Smooth muscle cell (in vitro differentiated cells): ENCODE results near the gene LRRN3. TPM values are rescaled to one million over a fixed set of nuclear protein-coding genes. Genes with fewer than 3 reads are reported as not detected.

Source experiments
- DNase-seq: peaks from one replicate; lab custom pipeline; 2025; ENCODE audit not compliant: unreplicated experiment; lab: John Stamatoyannopoulos, UW
- H2AFZ ChIP-seq: fragments of 200-600 bp; sonication (generic); 2 replicates; pipeline ENCODE4 v1.6.0; 2016; ENCODE audit warnings: antibody characterized with exemption, low read depth, mild to moderate bottlenecking
- H3F3A ChIP-seq: fragments of 200-600 bp; sonication (generic); 2 replicates; pipeline ENCODE4 v1.6.0; 2017; ENCODE audit warnings: antibody characterized with exemption, low read depth
- H3K27ac ChIP-seq: fragments of 200-600 bp; sonication (generic); 2 replicates; pipeline ENCODE4 v1.5.1; 2016; ENCODE audit warnings: low read depth, mild to moderate bottlenecking
- H3K27me3 ChIP-seq: fragments of 200-600 bp; sonication (generic); 2 replicates; pipeline ENCODE4 v1.6.1; 2016; ENCODE audit warnings: low read depth, mild to moderate bottlenecking
- H3K36me3 ChIP-seq: fragments of 200-600 bp; sonication (generic); 2 replicates; pipeline ENCODE4 v1.5.1; 2016; ENCODE audit warnings: low read depth
- H3K4me1 ChIP-seq: fragments of 200-600 bp; sonication (generic); 2 replicates; pipeline ENCODE4 v1.5.1; 2016; ENCODE audit warnings: low read depth
- H3K4me2 ChIP-seq: fragments of 200-600 bp; sonication (generic); 2 replicates; pipeline ENCODE4 v1.6.0; 2016; ENCODE audit warnings: mild to moderate bottlenecking
- H3K4me3 ChIP-seq: fragments of 200-600 bp; sonication (generic); 2 replicates; pipeline ENCODE4 v1.5.1; 2016; ENCODE audit warnings: mild to moderate bottlenecking
- H3K79me2 ChIP-seq: fragments of 200-600 bp; sonication (generic); 2 replicates; pipeline ENCODE4 v1.6.0; 2016; ENCODE audit warnings: low read depth, mild to moderate bottlenecking
- H3K9ac ChIP-seq: fragments of 200-600 bp; sonication (generic); 2 replicates; pipeline ENCODE4 v1.6.0; 2016; ENCODE audit warnings: low read depth
- H3K9me3 ChIP-seq: fragments of 200-600 bp; sonication (generic); replicated peaks from 2 replicates; pipeline ENCODE4 v1.5.1; 2016; ENCODE audit warnings: low read depth
- H4K20me1 ChIP-seq: fragments of 200-600 bp; sonication (generic); 2 replicates; pipeline ENCODE4 v1.6.0; 2016; ENCODE audit warnings: low read depth
- CTCF ChIP-seq: fragments of 200-600 bp; sonication (generic); IDR thresholded peaks from 2 replicates; pipeline ENCODE4 v1.5.1; 2017; ENCODE audit warnings: borderline replicate concordance, mild to moderate bottlenecking, antibody characterized with exemption; ENCODE audit not compliant: insufficient read depth, poor library complexity, severe bottlenecking
- WGBS: methylation state at CpG from one replicate; pipeline ENCODE4 v1.1.7; 2016; ENCODE audit warnings: low lambda C conversion rate; 5-methylcytosine and 5-hydroxymethylcytosine counted together
- polyA plus RNA-seq: library from polyadenylated mRNA; unstranded; fragments of >200 nt; fragmentation: Nextera tagmentation; extraction: Ambion mirVana; gene quantifications from 2 replicates; pipeline ENCODE4 v1.2.1, GENCODE V29; 2016
- total RNA-seq: library from RNA; depleted of rRNA; stranded (reverse); fragments of >200 nt; gene quantifications from 2 replicates; pipeline ENCODE4 v1.2.3, GENCODE V29; 2014

LRRN3 gene
- total and polyA plus RNA-seq, 2 experiments from 2014 or later = 4.5 to 5.8 TPM

DNA sequence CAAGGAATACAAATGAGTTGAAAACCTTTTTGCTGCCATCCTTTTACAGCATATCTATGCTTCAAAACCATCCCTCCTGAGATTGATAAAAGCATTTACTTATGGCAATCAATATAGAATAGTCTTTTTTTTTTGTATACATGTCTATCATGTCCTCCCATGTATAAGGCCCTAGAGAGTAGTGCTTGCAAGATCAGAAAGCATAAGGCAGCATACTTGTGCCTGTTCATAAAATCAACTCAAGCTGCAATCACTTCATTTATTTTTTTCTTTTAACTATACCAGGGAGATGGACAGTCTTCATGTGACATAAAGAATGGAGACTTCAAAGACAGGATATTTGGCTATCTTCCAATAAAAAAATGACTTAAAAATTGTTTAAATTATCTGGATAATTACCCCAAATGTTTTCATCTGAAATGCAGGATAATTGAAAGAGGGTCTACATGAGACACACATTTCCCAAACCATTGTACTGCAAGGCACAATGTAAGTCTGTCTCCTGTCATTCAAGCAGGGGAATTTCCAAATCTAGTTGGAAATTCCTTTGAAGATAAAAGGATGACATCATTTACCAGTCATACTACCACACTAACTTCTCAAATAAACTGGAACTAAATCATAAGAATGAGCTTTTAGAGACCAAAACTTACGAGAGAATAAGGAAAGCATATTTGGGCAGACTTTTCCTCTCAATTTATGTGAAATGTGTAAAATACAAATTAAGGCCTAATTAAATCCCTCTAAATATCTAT, 22.5 kb downstream of the LRRN3 start:
- Histone ChIP-seq H3K9me3 (no peaks in the 10 kb centered on the region), H3K27ac (peak overlapping the region; percentile 75), H3K4me2 (peak overlapping the region; percentile 44), H3K27me3 (no peaks in the 10 kb centered on the region), H3K4me3 (no peak overlapping the region), H2AFZ (peak overlapping the region; percentile 38), H3K9ac (peak overlapping the region; percentile 71), H3K79me2 (no peaks in the 10 kb centered on the region), H3K4me1 (peaks cover 15% of the 10 kb centered on the region), H3K36me3 (no peaks in the 10 kb centered on the region), H3F3A (no peaks in the 10 kb centered on the region), H4K20me1 (no peaks in the 10 kb centered on the region)
- no peak for TF ChIP-seq CTCF
- WGBS = 6% methylated on average over 1 of the region's 1 CpG
- no peak for DNase-seq

GRCh38 chr7:111115966-111116365, 25.0 kb downstream of the LRRN3 start:
- TF ChIP-seq CTCF = no peak
- H3K4me3 ChIP-seq = no peak overlapping the region
- H3K27me3 ChIP-seq = no peaks in the 10 kb centered on the region
- no peak overlapping the region for H3K9ac ChIP-seq
- H3K9me3 ChIP-seq = no peaks in the 10 kb centered on the region
- H3K4me1 ChIP-seq = peaks cover 15% of the 10 kb centered on the region
- H3K27ac ChIP-seq = no peak overlapping the region
- no peaks in the 10 kb centered on the region for H4K20me1 ChIP-seq
- H2AFZ ChIP-seq = no peak overlapping the region
- WGBS = 87% methylated on average over 2 of the region's 2 CpGs
- no peaks in the 10 kb centered on the region for H3K79me2 ChIP-seq
- no peak overlapping the region for H3K4me2 ChIP-seq
- DNase-seq = no peak
- no peaks in the 10 kb centered on the region for H3K36me3 ChIP-seq
- H3F3A ChIP-seq = no peaks in the 10 kb centered on the region

- H3K9me3 ChIP-seq = no peaks in the 10 kb centered on the region
- H2AFZ ChIP-seq = no peak overlapping the region
- peak overlapping the region; percentile 9 for H3K4me2 ChIP-seq
- H4K20me1 ChIP-seq = no peaks in the 10 kb centered on the region
- TF ChIP-seq CTCF = no peak
- 6% methylated on average over 3 of the region's 3 CpGs for WGBS
- H3K27ac ChIP-seq = no peak overlapping the region
- DNase-seq = no peak
- no peaks in the 10 kb centered on the region for H3K4me1 ChIP-seq
- H3K4me3 ChIP-seq = no peak overlapping the region
- no peak overlapping the region for H3K9ac ChIP-seq
- no peaks in the 10 kb centered on the region for H3K27me3 ChIP-seq
- H3F3A ChIP-seq = no peaks in the 10 kb centered on the region
- H3K79me2 ChIP-seq = no peaks in the 10 kb centered on the region
- no peaks in the 10 kb centered on the region for H3K36me3 ChIP-seq
These were observed 36.1 kb downstream of the LRRN3 start for GRCh38 chr7:111126987-111127386.

GRCh38 chr7:111129435-111129834, 38.5 kb downstream of the LRRN3 start:
- H3K27me3 ChIP-seq = no peaks in the 10 kb centered on the region
- DNase-seq = no peak
- no peak overlapping the region for H3K9ac ChIP-seq
- WGBS = 92% methylated on average over 4 of the region's 4 CpGs
- no peaks in the 10 kb centered on the region for H4K20me1 ChIP-seq
- H3K36me3 ChIP-seq = no peaks in the 10 kb centered on the region
- H3K4me3 ChIP-seq = no peak overlapping the region
- no peaks in the 10 kb centered on the region for H3K4me1 ChIP-seq
- no peaks in the 10 kb centered on the region for H3K79me2 ChIP-seq
- no peaks in the 10 kb centered on the region for H3F3A ChIP-seq
- no peak for TF ChIP-seq CTCF
- no peak overlapping the region for H3K4me2 ChIP-seq
- no peak overlapping the region for H3K27ac ChIP-seq
- H2AFZ ChIP-seq = no peak overlapping the region
- H3K9me3 ChIP-seq = no peaks in the 10 kb centered on the region
